HG02678 (cell line): ENCODE data around the gene CCDC177.

Experiments used
- ATAC-seq: cut with Tn5 transposase; IDR thresholded peaks from one replicate; pipeline ENCODE4 v1.9.1; 2021; ENCODE audit warnings: mild to moderate bottlenecking, moderate library complexity; ENCODE audit not compliant: unreplicated experiment

Gene CCDC177

DNA sequence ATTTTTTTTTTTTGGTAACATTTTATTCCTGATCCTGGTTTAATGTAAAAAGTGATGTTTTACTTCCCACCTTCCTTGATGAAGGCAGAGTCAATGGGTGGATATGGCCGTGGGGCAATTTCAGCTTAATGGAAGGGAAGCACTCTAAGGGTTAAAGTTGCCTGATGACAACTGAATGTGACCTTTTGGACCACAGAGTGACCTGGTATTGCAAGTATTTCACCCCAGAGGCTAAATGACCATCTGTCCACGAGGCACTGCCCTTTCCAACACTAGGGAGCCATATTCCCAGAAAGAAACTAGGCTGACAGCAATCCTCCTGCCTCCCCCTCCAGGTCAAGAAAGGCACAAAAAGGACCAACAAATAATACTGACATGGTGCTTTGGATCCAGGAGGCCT, 4.8 kb downstream of the CCDC177 start:
- no peak for ATAC-seq

DNA sequence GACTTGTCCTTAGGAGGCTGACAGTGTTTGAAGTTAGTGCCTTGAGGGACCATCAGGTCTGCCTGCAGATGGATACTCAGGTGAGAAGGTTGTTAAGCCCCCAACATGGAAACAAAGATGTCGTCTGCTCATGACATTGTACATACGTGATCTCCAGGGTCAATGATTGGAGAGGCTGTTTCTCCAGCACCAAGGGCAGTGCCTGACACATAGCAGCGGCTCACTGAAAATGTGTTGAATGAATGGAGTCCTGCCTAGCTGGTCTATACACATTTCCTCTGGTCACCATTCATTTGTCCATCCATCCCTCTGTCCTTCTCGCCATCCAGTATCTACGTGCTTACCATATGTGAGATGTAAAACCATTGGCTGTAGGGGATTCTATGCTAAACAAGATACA, 7.1 kb downstream of the CCDC177 start:
- ATAC-seq, result no peak

DNA sequence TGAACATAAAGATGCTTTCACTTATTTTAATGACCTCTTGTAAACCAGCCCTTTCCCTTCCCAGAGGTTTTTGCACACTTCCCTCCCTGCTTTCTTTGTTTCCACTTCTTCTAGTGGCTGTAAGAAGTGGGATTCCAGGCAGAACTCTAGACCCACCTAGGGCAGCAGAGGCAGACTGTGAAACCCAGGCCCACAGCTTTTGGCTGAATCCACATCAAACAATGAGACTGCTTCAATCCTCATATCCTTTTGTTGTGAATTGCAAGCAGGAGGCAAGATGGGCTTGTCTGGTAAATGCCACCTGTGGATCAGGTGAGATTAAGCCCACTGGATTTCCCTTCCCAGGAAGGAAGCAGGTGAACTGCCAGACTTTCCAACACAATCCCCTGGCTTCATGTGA, 12.8 kb downstream of the CCDC177 start:
- ATAC-seq, result no peak

DNA sequence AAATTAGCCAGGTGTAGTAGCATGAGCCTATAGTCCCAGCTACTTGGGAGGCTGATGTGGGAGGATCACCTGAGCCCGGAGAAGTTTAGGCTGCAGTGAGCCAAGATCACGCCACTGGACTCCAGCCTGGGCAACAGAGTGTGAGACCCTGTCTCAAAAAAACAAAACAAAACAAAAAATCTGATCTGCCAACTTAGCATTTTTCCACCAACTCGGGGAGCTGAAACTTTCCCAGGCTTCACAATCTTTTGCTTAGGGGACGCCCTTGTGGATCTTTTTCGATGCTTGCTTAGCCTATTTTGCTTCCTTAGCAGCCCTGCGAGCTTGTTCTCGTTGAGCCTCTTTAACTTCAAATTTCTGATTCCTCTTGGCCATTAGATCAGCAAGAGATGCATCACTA, 13.8 kb downstream of the CCDC177 start:
- no peak for ATAC-seq

DNA sequence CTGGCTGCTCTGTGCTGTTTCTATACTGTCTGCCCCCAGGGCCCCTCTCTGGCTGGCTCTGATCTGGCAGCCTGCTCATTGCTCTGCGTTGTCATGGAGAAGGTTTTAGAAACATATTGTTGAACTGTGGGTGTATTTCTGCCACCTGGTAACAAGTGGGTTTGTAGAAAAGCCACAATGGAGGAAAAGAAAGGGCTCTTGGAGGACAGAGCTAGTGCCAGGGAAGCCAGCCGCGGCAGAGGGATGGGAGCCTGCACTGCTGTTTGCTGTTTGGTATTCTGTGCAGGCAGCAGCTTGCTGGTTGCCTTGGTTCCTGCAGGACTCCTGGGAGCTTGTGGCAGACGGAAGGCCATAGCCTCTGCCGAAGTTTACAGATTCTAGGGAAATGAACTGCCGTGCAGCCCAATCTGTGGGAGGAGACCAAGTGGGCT, 15.1 kb downstream of the CCDC177 start:
- no peak for ATAC-seq

GRCh38 chr14:69558774-69559173, 15.9 kb downstream of the CCDC177 start:
- ATAC-seq, result no peak

DNA sequence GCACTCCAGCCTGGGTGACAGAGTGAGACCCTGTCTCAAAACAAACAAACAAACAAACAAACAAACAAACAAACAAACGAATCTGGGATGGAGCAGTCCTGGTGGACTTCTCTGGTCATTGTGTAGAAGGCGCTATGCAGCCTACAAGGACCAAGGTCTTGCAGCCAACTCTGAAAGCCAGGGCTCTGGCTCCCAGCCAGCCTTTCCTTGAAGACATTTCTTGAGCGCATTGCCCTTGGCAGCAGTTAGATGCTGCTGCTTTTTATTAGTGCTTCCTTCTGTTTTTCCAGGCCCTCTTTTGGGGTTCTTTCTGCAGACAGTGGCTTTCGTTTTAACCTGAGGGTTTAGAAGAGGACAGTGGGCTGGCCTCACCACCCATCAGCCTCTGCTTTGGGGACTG, 20.2 kb downstream of the CCDC177 start:
- ATAC-seq, result no peak

DNA sequence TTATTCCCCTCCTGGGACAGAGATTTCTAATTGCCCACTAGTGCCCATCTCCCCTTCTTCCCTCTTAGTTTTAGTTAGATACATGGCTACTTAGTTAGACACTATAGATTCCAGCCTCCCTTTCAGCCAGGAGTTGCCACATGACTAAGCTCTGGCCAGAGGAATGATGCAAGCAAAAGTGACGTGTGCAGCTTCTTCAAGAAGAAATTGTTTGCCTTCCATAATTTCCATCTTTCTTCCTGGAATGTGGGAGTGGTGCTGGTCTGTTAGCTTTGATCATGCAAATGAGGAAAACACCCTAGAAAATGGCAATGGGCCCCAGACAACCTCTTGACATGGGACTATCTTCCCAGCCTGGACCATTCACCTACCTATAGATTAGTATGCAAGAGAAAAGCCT, 21.4 kb downstream of the CCDC177 start:
- no peak for ATAC-seq

- no peak for ATAC-seq
Observed at GRCh38 chr14:69551511-69551910, 23.2 kb downstream of the CCDC177 start.

- no peak for ATAC-seq
Observed at GRCh38 chr14:69548566-69548965, 26.1 kb downstream of the CCDC177 start.

DNA sequence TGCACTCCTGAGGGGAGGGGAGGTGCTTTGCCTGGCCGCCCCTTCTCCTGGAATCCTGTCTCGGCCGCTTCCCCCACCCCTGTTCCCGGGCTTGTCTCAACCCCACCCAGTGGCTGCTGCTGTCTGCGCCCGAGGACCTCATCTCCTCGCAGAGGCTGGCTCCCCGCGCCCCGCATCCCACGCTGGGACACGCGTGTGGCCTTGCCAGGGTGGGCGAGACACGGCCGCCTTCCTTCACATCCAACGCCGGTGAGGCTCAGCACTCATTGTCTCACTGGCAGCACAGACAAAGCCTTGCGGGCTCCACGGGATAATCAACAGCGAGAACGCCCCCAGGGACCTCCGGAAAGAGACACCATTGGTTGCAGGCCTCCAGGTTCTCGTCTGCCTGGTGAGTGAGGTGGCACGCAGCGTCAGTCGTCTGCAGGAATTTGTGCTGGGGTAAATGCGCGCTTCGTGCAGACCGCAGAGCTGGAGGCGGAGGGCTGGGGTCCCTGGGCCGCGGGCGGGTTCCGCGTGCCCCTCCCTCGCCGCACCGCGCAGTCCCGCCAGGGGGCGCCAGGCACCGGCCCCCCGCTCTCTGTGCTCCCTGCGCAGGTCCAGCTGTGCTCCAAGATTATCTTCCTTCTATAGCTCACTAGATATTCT, 26.8 kb downstream of the CCDC177 start:
- ATAC-seq, result no peak

- ATAC-seq, result no peak
Observed at GRCh38 chr14:69543341-69544115, 31.1 kb downstream of the CCDC177 start.

- no peak for ATAC-seq
Observed at GRCh38 chr14:69542311-69542710, 32.4 kb downstream of the CCDC177 start.

GRCh38 chr14:69540654-69541335, 33.9 kb downstream of the CCDC177 start:
- ATAC-seq, result no peak

DNA sequence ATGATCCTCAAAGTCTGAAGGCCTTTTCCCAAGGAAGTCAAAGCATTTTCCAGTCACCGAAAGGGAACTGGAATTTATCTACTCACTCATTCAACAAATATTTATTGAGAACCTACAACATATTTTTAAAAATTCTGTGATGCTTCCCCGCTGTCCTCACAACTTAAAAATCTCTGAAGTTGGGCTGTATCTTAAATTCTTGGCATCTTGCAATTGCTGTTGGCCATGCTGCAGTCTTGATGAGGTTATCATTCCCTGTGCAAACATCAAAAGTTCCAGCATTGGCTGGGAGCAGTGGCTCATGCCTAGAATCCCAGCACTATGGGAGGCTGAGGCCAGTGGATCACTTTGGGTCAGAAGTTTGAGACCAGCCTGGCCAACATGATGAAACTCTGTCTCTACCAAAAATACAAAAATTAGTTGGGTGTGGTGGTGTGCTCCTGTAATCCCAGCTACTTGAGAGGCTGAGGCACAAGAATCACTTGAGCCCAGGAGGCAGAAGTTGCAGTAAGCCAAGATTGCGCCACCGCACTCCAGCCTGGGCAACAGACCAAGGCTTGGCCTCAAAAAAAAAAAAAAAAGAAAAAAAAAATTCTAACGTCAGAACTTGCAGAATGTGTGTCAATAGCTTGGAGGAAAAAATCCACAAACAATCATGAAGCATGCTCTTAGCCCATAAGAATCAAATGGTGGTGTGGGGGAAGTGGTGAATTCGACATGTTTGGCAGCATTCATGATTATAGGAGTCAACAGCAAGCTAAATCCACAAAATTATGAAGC, 34.9 kb downstream of the CCDC177 start:
- no peak for ATAC-seq

- ATAC-seq, result no peak
Observed at GRCh38 chr14:69538766-69539165, 35.9 kb downstream of the CCDC177 start.

DNA sequence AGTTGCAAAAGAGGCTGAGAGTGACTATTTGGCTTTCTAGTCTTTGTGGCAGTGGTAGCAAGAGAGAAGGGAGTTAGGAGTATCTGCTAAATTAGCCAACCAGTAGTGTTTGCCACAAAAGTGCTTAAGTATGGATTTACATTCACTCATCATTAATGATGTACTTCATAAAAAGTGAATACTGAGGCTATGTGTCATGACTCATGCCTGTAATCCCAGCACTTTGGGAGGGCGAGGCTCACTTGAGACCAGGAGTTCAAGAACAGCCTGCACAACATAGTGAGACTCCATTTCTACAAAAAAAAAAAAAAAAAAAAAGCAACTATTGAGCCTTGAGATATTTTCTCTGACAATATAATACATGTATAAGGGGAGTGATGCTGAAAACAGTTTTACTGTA, 36.8 kb downstream of the CCDC177 start:
- ATAC-seq, result no peak

- no peak for ATAC-seq
Observed at GRCh38 chr14:69536971-69537370, 37.7 kb downstream of the CCDC177 start.

GRCh38 chr14:69535230-69535848, 39.3 kb downstream of the CCDC177 start:
- ATAC-seq, result no peak

- ATAC-seq, result no peak
Observed at GRCh38 chr14:69532561-69533340, 41.9 kb downstream of the CCDC177 start.
